HCT116 (cell line): ENCODE data around the gene ANKDD1A.

Experiments used
- CBX3 ChIP-seq: IDR thresholded peaks from 2 replicates; pipeline ENCODE4 v1.6.1; 2012; ENCODE audit warnings: low read depth
- CTCF ChIP-seq, 3 experiments: fragments of 200-600 bp in 1 of 3; sonication (generic) in 1 of 3; IDR thresholded peaks in 2 of 3; conservative IDR thresholded peaks in 1 of 3; 2 replicates each; pipeline ENCODE4 v1.5.1; 2012 to 2017; ENCODE audit warnings: low read depth in 2 of 3, low read length in 2 of 3, antibody characterized with exemption in 1 of 3, borderline replicate concordance in 1 of 3, control low read depth in 1 of 3, mild to moderate bottlenecking in 1 of 3, mixed read lengths in 1 of 3, mixed run types in 1 of 3, moderate library complexity in 1 of 3; ENCODE audit not compliant: insufficient read depth in 1 of 3
- EZH2 ChIP-seq: fragments of 200-600 bp; sonication (generic); IDR thresholded peaks from 2 replicates; pipeline ENCODE4 v1.6.1; 2017; ENCODE audit warnings: antibody characterized with exemption, mixed run types
- EZH2phosphoT487 ChIP-seq: fragments of 200-600 bp; IDR thresholded peaks from 2 replicates; pipeline ENCODE4 v1.6.1; 2018; ENCODE audit warnings: antibody characterized with exemption, borderline replicate concordance
- JUND ChIP-seq: IDR thresholded peaks from 2 replicates; pipeline ENCODE4 v1.6.1; 2012
- MAX ChIP-seq: IDR thresholded peaks from 2 replicates; pipeline ENCODE4 v1.6.1; 2012
- SP1 ChIP-seq: IDR thresholded peaks from 2 replicates; pipeline ENCODE4 v1.6.1; 2012; ENCODE audit warnings: low read depth
- YY1 ChIP-seq: IDR thresholded peaks from 2 replicates; pipeline ENCODE4 v1.6.1; 2011; ENCODE audit warnings: low read length, low read depth, moderate library complexity, mild to moderate bottlenecking; ENCODE audit not compliant: insufficient replicate concordance; ENCODE audit errors: extremely low read depth

GRCh38 chr15:64930019-64930652, 18.4 kb downstream of the ANKDD1A start:
- TF ChIP-seq EZH2 (no peak), CTCF (IDR thresholded peaks at IDR 0.05 in 2 of 3, conservative IDR thresholded peaks at IDR 0.05 in 1 of 3; ENCODE audit: borderline replicate concordance in 1 of 3, insufficient read depth in 1 of 3, low read depth in 2 of 3, low read length in 2 of 3) (no peak), MAX (no peak), YY1 (no peak), SP1 (no peak), EZH2phosphoT487 (no peak), JUND (no peak), CBX3 (no peak)
